HepG2 (cell line): ENCODE measurements around the gene RPL19. TPM values are rescaled to one million over a fixed set of nuclear protein-coding genes. Genes with fewer than 3 reads are reported as not detected.
A peak's percentile ranks its signal among the peaks of the same experiment; 100 is the strongest.

ENCODE experiments used
- ADNP ChIP-seq: sonication (generic); formaldehyde crosslinking; IDR thresholded peaks from 2 replicates; pipeline ENCODE4 v1.4.0; 2020; ENCODE audit warnings: missing genetic modification reagents
- EZH2 ChIP-seq: conservative IDR thresholded peaks from 2 replicates; pipeline ENCODE4 v1.6.1; 2012; ENCODE audit warnings: mild to moderate bottlenecking, low read depth, low read length, moderate library complexity
- HIVEP1 ChIP-seq: sonication (generic); formaldehyde crosslinking; IDR thresholded peaks from 2 replicates; pipeline ENCODE4 v1.4.0; 2020; ENCODE audit warnings: mild to moderate bottlenecking, missing genetic modification reagents
- HNRNPL ChIP-seq: fragments of 200-400 bp; formaldehyde crosslinking; IDR thresholded peaks from 2 replicates; pipeline ENCODE4 v1.6.1; 2017; ENCODE audit warnings: mild to moderate bottlenecking, low read depth, low read length
- PRPF4 ChIP-seq: fragments of 200-400 bp; formaldehyde crosslinking; IDR thresholded peaks from 2 replicates; pipeline ENCODE4 v1.6.1; 2016; ENCODE audit warnings: low read length, low read depth; ENCODE audit not compliant: poor library complexity, severe bottlenecking
- SAFB2 ChIP-seq: sonication (generic); formaldehyde crosslinking; IDR thresholded peaks from 2 replicates; pipeline ENCODE4 v1.5.1; 2020; ENCODE audit warnings: missing genetic modification reagents, low read depth, mild to moderate bottlenecking, borderline replicate concordance
- ZNF446 ChIP-seq: sonication (generic); formaldehyde crosslinking; IDR thresholded peaks from 2 replicates; pipeline ENCODE4 v1.5.0; 2020; ENCODE audit warnings: mild to moderate bottlenecking, missing genetic modification reagents
- ZNF468 ChIP-seq: sonication (generic); formaldehyde crosslinking; IDR thresholded peaks from 2 replicates; pipeline ENCODE4 v1.8.0; 2022; ENCODE audit warnings: mild to moderate bottlenecking, moderate library complexity, missing genetic modification reagents
- ZNF563 ChIP-seq: sonication (generic); formaldehyde crosslinking; IDR thresholded peaks from 2 replicates; pipeline ENCODE4 v1.8.0; 2022; ENCODE audit warnings: mild to moderate bottlenecking, moderate library complexity, missing genetic modification reagents
- ZNF570 ChIP-seq: sonication (generic); formaldehyde crosslinking; IDR thresholded peaks from 2 replicates; pipeline ENCODE4 v1.4.0; 2020; ENCODE audit warnings: mild to moderate bottlenecking, missing genetic modification reagents, borderline replicate concordance
- ZNF703 ChIP-seq: sonication (generic); formaldehyde crosslinking; IDR thresholded peaks from 2 replicates; pipeline ENCODE4 v1.5.1; 2020; ENCODE audit warnings: missing genetic modification reagents, mild to moderate bottlenecking, moderate library complexity, borderline replicate concordance
- polyA plus RNA-seq, 8 experiments: library from polyadenylated mRNA; depleted of rRNA in 3 of 8; stranded (reverse) in 7 of 8; unstranded in 1 of 8; fragments of >200 nt; fragmentation: Illumina TruSeq in 4 of 8; extraction: Trizol in 4 of 8; gene quantifications; 2 replicates each; pipeline versions ENCODE4 v1.2.1 to v1.2.3, GENCODE V29; 2011 to 2016; ENCODE audit warnings: low read depth in 4 of 8, missing spikeins in 1 of 8, mixed read lengths in 1 of 8; ENCODE audit not compliant: insufficient read depth in 1 of 8
- total RNA-seq, 5 experiments: library from RNA; depleted of rRNA; stranded (reverse); fragments of >200 nt; fragmentation: Illumina TruSeq; extraction: Trizol; gene quantifications; 2 replicates each; pipeline ENCODE4 v1.2.3, GENCODE V29; 2016; ENCODE audit warnings: low read depth in 1 of 5
- TF ChIP-seq, protein P1 (sequence below): sonication (generic); formaldehyde crosslinking; IDR thresholded peaks from 2 replicates; pipeline ENCODE4 v1.4.0; 2020; ENCODE audit warnings: missing genetic modification reagents, mild to moderate bottlenecking, borderline replicate concordance
- TF ChIP-seq, protein P2 (sequence below): sonication (generic); formaldehyde crosslinking; IDR thresholded peaks from 2 replicates; pipeline ENCODE4 v1.9.0; 2021; ENCODE audit warnings: missing genetic modification reagents, borderline replicate concordance
- TF ChIP-seq, protein P3 (sequence below): sonication (generic); formaldehyde crosslinking; conservative IDR thresholded peaks from 2 replicates; pipeline ENCODE4 v1.8.1; 2023; ENCODE audit warnings: missing genetic modification reagents

RPL19 gene
- total and polyA plus RNA-seq, 2 of the 13 experiments (the other 11 are each of a cell fraction or from before 2014, with no cell fraction given), result 2,522 to 2,768 TPM

DNA sequence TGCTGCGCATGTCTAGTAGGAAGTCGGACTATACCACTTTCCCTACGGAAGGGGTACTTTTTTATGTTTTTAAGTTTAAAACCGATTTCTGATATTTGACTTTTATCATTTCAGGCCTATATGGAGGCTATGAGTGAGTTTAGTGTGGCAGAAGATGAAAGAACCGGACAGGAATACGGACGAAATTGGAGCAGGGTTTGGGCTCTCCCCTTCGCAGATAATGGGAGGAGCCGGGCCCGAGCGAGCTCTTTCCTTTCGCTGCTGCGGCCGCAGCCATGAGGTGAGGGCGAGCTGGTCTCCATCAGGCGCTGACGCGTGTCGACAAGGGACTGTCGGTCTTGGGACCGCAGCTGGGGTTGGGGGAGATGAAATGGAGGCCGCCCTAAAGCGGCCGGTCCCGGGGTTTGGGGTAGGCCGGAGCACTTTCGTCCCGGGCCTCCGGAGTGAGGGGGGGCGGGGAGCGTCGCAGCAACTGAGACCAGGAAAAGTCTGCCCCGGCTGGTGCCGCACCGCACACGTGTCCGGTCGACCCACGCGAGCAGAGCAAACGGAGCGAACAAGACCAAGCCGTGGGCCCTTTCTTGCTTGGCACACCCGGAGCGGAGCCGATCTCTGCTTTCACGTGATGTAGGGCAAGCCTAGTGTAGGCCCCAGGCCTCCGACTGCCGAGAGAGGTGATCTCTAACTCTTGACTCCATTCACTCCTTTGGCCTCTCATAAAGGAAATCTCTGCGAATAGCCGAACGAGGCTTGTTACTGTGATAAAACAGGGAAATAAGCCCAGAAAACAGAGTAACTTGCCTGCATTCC is at the start of gene RPL19 (continued):
- TF ChIP-seq ZNF703 (peak; percentile 79; the same call in 1 of the 2 replicates), ZNF468 (CRISPR knock-in tag) (no peak), HIVEP1 (CRISPR knock-in tag) (peak; percentile 81; the same call in 1 of the 2 replicates), EZH2 (no peak), ZNF570 (no peak), ZNF446 (CRISPR knock-in tag) (peak; percentile 92; the same call in 1 of the 2 replicates), HNRNPL (peak; percentile 78; the same call in 1 of the 2 replicates), PRPF4 (no peak), SAFB2 (no peak), ADNP (CRISPR knock-in tag) (no peak), ZNF563 (peak; percentile 72)
- TF ChIP-seq, protein P1, sequence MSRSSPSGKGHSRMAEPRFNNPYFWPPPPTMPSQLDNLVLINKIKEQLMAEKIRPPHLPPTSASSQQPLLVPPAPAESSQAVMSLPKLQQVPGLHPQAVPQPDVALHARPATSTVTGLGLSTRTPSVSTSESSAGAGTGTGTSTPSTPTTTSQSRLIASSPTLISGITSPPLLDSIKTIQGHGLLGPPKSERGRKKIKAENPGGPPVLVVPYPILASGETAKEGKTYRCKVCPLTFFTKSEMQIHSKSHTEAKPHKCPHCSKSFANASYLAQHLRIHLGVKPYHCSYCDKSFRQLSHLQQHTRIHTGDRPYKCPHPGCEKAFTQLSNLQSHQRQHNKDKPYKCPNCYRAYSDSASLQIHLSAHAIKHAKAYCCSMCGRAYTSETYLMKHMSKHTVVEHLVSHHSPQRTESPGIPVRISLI, result no peak
- TF ChIP-seq, protein P2, sequence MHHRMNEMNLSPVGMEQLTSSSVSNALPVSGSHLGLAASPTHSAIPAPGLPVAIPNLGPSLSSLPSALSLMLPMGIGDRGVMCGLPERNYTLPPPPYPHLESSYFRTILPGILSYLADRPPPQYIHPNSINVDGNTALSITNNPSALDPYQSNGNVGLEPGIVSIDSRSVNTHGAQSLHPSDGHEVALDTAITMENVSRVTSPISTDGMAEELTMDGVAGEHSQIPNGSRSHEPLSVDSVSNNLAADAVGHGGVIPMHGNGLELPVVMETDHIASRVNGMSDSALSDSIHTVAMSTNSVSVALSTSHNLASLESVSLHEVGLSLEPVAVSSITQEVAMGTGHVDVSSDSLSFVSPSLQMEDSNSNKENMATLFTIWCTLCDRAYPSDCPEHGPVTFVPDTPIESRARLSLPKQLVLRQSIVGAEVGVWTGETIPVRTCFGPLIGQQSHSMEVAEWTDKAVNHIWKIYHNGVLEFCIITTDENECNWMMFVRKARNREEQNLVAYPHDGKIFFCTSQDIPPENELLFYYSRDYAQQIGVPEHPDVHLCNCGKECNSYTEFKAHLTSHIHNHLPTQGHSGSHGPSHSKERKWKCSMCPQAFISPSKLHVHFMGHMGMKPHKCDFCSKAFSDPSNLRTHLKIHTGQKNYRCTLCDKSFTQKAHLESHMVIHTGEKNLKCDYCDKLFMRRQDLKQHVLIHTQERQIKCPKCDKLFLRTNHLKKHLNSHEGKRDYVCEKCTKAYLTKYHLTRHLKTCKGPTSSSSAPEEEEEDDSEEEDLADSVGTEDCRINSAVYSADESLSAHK (CRISPR knock-in tag), result no peak; the same call in 1 of the 2 replicates
- TF ChIP-seq, protein P3, sequence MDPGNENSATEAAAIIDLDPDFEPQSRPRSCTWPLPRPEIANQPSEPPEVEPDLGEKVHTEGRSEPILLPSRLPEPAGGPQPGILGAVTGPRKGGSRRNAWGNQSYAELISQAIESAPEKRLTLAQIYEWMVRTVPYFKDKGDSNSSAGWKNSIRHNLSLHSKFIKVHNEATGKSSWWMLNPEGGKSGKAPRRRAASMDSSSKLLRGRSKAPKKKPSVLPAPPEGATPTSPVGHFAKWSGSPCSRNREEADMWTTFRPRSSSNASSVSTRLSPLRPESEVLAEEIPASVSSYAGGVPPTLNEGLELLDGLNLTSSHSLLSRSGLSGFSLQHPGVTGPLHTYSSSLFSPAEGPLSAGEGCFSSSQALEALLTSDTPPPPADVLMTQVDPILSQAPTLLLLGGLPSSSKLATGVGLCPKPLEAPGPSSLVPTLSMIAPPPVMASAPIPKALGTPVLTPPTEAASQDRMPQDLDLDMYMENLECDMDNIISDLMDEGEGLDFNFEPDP (CRISPR knock-in tag), result peak; percentile 99
